Mononuclear cell (primary cell): ENCODE measurements around the gene SULT1A3. TPM values are rescaled to one million over a fixed set of nuclear protein-coding genes. Genes with fewer than 3 reads are reported as not detected.
A peak's percentile ranks its signal among the peaks of the same experiment; 100 is the strongest.
"Not testable (repeated sequence)": the region's sequence is repeated elsewhere in the genome, so short reads cannot be mapped to it uniquely, and the experiment has no call there.

ENCODE experiments used
- H3K27me3 ChIP-seq: 2 replicates; pipeline ENCODE4 v1.6.0; 2011; ENCODE audit warnings: low read length, control low read depth; ENCODE audit not compliant: insufficient read depth
- H3K4me1 ChIP-seq: 2 replicates; pipeline ENCODE4 v1.5.1; 2011; ENCODE audit warnings: mild to moderate bottlenecking, low read length, control low read depth; ENCODE audit not compliant: insufficient read depth
- H3K4me3 ChIP-seq: 2 replicates; pipeline ENCODE4 v1.5.1; 2011; ENCODE audit warnings: mild to moderate bottlenecking, low read length, moderate library complexity
- H3K9me3 ChIP-seq: 2 replicates; pipeline ENCODE4 v1.5.1; 2011; ENCODE audit warnings: low read depth, mild to moderate bottlenecking, control low read depth, low read length
- total RNA-seq: library from RNA; depleted of rRNA; stranded (reverse); fragments of >200 nt; gene quantifications from one replicate; pipeline ENCODE4 v1.2.3, GENCODE V29; 2012

The SULT1A3 gene
- total RNA-seq = 3.8 TPM

DNA sequence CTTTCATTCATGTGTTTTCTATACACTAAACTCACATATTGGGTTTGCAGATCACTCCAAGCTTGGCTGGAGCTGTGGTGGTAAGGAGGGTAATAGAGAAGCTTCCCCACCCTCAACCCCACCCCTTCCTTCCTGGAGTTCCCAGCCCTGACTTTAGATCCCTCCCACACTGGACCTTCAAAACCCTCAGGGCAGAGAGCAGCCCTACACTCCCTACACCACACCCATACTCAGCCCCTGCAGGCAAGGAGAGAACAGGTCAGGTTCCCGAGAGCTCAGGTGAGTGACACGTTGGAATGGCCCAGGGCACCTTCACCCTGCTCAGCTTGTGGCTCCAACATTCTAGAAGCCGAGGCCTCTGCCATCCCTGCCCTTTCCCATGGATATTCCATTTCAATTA lies at the start of gene SULT1A3:
Gene SULT1A3 (plus strand): TSS at position 207 of the 400 bp plus-strand sequence. CDS start 1,474 bp downstream, outside the sequence.
- H3K27me3 ChIP-seq, H3K9me3 ChIP-seq, H3K4me3 ChIP-seq, H3K4me1 ChIP-seq: not testable (repeated sequence)

DNA sequence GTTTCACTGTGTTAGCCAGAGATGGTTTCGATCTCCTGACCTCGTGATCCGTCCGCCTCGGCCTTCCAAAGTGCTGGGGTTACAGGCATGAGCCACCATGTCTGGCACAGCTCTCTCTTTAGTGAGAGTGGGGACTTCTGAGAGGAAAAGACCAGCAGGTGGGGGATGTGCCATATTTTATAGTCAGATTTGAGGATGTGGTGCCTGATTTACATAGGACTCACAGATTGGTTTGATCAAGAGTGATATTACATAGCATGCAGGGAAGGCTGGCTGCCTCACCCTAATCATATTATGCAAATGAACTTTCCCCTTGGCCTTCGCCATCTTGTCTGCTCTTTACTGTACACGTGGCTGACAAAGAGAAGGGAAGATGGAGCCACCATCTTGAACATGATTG lies 48.0 kb upstream of the SULT1A3 start:
- no peaks in the 10 kb centered on the region for H3K9me3 ChIP-seq
- no peaks in the 10 kb centered on the region for H3K27me3 ChIP-seq
- no peak overlapping the region for H3K4me3 ChIP-seq
- peaks cover 39% of the 10 kb centered on the region for H3K4me1 ChIP-seq

DNA sequence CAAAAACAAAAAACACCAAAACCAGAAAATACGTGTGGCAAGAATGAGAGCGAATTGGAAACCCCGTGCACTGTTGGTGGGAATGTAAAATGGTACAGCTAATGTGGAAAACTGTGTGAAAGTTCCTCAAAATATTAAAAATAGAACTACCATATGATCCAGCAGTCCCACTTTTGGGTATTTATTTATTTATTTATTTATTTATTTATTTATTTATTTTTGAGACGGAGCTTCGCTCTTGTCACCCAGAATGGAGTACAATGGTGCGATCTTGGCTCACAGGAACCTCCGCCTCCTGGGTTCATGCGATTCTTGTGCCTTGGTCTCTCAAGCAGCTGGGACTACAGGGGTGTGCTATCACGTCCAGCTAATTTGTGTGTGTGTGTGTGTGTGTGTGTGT lies 46.5 kb upstream of the SULT1A3 start:
- H3K4me3 ChIP-seq = no peak overlapping the region
- no peaks in the 10 kb centered on the region for H3K27me3 ChIP-seq
- H3K4me1 ChIP-seq = peaks cover 29% of the 10 kb centered on the region
- H3K9me3 ChIP-seq = no peaks in the 10 kb centered on the region

DNA sequence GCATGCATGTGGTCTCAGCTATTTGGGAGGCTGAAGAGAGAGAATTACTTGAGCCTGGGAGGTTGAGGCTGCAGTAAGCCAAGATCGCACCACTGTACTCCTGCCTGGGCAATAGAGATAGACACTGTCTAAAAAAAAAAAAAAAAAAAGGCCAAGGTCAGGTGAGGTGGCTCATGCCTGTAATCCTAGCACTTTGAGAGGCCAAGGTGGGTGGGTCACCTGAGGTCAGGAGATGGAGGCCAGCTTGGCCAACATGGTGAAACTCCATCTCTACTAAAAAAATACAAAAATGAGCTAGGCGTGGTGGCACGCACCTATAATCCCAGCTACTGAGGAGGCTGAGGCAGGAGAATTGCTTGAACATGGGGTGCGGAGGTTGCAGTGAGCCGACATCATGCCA lies 43.9 kb upstream of the SULT1A3 start:
- H3K4me1 ChIP-seq = peaks cover 5% of the 10 kb centered on the region
- no peak overlapping the region for H3K4me3 ChIP-seq
- no peaks in the 10 kb centered on the region for H3K27me3 ChIP-seq
- H3K9me3 ChIP-seq = no peaks in the 10 kb centered on the region

DNA sequence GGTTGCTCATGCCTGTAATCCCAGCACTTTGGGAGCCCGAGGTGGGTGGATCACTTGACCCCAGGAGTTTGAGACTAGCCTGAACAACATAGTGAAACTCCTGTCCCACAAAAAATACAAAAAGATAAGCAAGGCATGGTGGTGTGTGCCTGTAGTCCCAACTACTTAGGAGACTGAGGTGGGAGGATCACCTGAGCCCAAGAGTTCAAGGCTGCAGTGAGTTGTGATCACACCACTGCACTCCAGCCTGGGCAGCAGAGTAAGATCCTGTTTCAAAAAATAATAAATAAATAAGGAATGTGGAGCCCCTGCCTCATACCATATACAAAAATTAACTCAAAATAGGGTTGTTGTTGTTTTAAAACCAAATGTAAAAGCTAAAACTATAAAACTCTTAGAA lies 41.8 kb upstream of the SULT1A3 start:
- Histone ChIP-seq H3K27me3 (no peaks in the 10 kb centered on the region), H3K9me3 (no peaks in the 10 kb centered on the region), H3K4me1 (no peaks in the 10 kb centered on the region), H3K4me3 (no peak overlapping the region)

DNA sequence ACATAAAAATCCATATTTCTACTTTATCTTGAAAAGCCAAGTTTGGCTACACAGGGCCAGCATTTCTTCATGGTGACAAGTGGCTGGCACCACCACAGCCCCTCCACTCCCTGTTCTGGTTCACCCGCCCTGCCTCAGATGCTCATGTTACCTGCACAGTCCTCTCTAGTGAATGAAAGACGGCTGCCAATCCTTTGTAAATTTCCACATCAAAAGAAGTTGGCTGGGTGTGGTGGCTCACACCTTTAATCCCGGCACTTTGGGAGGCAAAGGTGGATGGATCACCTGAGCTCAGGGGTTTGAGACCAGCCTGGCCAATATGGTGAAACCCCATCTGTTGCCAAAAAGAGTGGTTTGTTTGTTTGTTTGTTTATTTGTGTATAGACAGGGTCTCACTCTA lies 35.5 kb upstream of the SULT1A3 start:
- H3K27me3 ChIP-seq = no peaks in the 10 kb centered on the region
- H3K4me3 ChIP-seq = no peak overlapping the region
- no peaks in the 10 kb centered on the region for H3K9me3 ChIP-seq
- peaks cover 32% of the 10 kb centered on the region for H3K4me1 ChIP-seq

DNA sequence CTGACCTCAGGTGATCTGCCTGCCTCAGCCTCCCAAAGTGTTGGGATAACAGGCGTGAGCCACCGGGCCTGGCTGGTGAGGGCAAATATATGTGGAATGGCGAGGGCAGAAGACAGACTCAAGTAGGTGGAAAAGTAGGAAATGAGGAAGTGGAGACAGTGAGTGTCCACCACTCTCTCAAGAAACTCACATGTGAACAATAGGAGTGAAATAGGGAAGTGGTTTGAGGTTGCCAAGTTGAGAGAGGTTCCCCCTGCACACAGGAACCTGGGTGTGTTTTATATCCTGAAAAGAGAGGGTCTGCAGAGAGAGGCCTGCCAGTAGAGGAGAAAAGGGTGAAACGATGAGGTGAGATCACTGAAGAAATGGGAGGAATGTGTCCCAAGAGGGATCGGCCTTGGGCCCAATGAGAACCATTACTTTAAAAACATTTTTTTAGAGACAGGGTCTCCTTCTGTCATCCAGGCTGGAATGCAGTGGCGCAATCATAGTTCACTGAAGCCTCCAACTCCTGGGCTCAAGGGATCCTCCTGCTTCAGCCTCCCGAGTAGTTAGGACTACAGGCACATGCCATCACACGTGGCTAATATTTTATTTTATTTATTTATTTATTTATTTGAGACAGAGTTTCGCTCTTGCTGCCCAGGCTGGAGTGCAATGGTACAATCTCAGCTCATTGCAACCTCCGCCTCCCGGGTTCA lies 32.7 kb upstream of the SULT1A3 start:
- no peaks in the 10 kb centered on the region for H3K9me3 ChIP-seq
- H3K4me3 ChIP-seq = no peak overlapping the region
- no peaks in the 10 kb centered on the region for H3K27me3 ChIP-seq
- peaks cover 37% of the 10 kb centered on the region for H3K4me1 ChIP-seq

DNA sequence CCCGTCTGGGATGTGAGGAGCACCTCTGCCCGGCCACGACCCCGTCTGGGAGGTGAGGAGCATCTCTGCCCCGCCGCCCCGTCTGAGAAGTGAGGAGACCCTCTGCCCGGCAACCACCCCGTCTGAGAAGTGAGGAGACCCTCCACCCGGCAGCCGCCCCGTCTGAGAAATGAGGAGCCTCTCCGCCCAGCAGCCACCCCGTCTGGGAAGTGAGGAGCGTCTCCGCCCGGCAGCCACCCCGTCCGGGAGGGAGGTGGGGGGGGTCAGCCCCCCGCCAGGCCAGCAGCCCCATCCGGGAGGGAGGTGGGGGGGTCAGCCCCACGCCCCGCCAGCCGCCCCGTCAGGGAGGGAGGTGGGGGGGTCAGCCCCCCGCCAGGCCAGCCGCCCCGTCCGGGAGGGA lies 30.3 kb upstream of the SULT1A3 start:
- H3K27me3 ChIP-seq, H3K4me3 ChIP-seq: not testable (repeated sequence)
- peaks cover 37% of the 10 kb centered on the region for H3K4me1 ChIP-seq

DNA sequence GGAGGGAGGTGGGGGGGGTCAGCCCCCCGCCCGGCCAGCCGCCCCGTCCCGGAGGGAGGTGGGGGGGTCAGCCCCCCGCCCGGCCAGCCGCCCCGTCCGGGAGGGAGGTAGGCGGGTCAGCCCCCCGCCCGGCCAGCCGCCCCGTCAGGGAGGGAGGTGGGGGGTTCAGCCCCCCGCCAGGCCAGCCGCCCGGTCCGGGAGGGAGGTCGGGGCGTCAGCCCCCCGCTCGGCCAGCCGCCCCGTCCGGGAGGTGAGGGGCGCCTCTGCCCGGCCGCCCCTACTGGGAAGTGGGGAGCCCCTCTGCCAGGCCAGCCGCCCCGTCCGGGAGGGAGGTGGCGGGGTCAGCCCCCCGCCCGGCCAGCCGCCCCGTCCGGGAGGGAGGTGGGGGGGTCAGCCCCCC lies 29.6 kb upstream of the SULT1A3 start:
- H3K27me3 ChIP-seq, H3K9me3 ChIP-seq, H3K4me3 ChIP-seq: not testable (repeated sequence)
- peaks cover 36% of the 10 kb centered on the region for H3K4me1 ChIP-seq

More for the DNA sequence above, 30.3 kb upstream of the SULT1A3 start:
- not testable (repeated sequence) for H3K9me3 ChIP-seq

DNA sequence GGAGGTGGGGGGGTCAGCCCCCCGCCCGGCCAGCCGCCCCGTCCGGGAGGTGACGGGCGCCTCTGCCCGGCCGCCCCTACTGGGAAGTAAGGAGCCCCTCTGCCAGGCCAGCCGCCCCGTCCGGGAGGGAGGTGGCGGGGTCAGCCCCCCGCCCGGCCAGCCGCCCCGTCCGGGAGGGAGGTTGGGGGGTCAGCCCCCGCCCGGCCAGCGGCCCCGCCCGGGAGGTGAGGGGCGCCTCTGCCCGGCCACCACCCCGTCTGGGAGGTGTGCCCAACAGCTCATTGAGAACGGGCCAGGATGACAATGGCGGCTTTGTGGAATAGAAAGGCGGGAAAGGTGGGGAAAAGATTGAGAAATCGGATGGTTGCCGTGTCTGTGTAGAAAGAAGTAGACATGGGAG lies 28.9 kb upstream of the SULT1A3 start:
- not testable (repeated sequence) for H3K9me3 ChIP-seq, H3K4me3 ChIP-seq, H3K27me3 ChIP-seq
- peaks cover 29% of the 10 kb centered on the region for H3K4me1 ChIP-seq

DNA sequence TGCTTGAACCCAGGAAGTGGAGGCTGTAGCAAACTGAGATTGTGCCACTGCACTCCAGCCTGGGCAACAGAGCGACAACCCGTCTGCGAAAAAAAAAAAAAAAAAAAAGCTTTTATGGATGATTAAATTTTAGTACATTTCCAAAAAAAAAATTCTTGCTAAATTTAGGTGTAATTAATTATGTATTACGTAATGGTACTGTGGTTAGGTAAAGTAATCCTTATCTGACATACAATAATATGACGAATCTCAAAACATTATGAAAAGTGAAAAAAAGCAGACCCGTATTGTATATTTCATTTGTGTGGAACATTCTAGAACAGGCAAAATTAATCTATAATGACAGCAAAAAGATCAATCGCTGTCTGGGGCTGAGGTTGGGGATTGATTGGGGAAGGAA lies 26.0 kb upstream of the SULT1A3 start:
- H3K27me3 ChIP-seq = no peaks in the 10 kb centered on the region
- H3K9me3 ChIP-seq = no peaks in the 10 kb centered on the region
- H3K4me3 ChIP-seq = no peak overlapping the region
- peaks cover 19% of the 10 kb centered on the region for H3K4me1 ChIP-seq

DNA sequence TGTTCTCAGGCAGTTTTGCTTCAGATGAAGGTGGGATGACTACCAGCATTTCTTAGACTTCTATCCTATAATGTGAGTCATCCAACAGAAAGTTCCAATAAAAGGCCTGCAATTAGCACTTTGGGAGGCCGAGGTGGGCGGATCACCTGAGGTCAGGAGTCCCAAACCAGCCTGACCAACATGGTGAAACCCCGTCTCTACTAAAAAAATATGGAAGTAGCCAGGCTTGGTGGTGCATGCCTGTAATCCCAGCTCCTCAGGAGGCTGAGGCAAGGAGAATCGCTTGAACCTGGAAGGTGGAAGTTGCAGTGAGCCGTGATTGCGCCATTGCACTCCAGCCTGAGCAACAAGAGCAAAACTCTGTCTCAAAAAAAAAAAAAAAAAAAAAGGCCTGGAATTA lies 22.2 kb upstream of the SULT1A3 start:
- H3K4me1 ChIP-seq = peaks cover 14% of the 10 kb centered on the region
- H3K9me3 ChIP-seq, H3K27me3 ChIP-seq, H3K4me3 ChIP-seq: not testable (repeated sequence)

DNA sequence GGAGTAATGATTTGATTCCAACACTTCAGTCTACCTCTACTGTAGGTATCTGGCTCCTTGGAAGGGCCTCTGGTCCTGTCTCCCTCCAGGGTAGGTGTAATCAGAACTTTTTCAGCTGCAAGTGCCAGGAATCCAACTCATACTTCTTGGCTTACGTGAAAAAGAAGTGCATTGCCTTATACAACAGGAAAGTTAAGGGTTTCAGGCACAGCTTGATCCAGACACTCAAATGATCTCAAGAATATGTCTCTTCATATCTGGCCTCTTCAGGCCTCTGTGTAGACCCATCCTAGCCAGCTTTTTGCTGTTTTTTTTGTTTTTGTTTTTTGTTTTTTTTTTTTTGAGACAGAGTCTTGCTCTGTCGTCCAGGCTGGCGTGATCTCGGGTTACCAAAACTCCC lies 19.9 kb upstream of the SULT1A3 start:
- no peaks in the 10 kb centered on the region for H3K27me3 ChIP-seq
- H3K4me3 ChIP-seq = no peak overlapping the region
- H3K9me3 ChIP-seq = no peaks in the 10 kb centered on the region
- H3K4me1 ChIP-seq = peaks cover 25% of the 10 kb centered on the region

DNA sequence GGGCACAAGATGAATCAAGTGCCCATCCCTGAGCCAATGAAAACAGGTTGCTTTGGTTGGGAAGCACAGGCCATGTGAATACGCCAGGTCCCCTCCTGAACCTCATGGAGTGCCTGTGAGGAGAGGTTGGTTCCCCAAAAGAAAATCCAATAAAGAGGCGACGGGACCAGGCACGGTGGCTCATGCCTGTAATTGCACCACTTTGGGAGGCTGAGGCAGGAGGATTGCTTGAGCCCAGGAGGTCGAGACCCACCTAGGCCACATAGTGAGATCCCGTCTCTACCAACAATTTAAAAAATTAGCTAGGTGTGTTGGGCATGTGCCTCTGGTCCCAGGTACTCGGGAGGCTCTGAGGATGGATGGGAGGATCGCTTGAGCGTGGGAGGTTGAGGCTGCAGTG lies 19.1 kb upstream of the SULT1A3 start:
- Histone ChIP-seq H3K27me3 (no peaks in the 10 kb centered on the region), H3K4me1 (peaks cover 26% of the 10 kb centered on the region), H3K9me3 (no peaks in the 10 kb centered on the region), H3K4me3 (no peak overlapping the region)

DNA sequence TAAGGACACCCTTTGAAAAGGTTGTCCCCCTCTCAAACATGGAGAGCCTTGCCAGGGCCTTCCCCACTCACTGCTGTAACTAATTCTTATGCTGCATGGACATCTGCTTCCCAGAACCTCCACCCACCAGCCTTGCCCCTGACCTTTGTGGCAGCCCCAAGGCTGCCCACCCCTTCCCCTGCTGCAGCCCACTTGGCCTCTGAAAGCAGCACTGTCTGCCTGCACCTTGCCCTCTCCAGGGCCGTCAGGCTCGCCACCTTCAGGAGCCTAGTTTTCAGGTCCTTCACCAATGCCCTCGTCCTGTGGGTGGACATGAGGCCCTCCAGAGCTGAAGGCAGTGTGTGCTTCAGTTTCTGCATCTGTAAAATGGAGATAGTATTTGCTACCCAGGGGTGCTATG lies 18.3 kb upstream of the SULT1A3 start:
- Histone ChIP-seq H3K4me3 (no peak overlapping the region), H3K9me3 (no peaks in the 10 kb centered on the region), H3K27me3 (no peaks in the 10 kb centered on the region), H3K4me1 (peaks cover 35% of the 10 kb centered on the region)

DNA sequence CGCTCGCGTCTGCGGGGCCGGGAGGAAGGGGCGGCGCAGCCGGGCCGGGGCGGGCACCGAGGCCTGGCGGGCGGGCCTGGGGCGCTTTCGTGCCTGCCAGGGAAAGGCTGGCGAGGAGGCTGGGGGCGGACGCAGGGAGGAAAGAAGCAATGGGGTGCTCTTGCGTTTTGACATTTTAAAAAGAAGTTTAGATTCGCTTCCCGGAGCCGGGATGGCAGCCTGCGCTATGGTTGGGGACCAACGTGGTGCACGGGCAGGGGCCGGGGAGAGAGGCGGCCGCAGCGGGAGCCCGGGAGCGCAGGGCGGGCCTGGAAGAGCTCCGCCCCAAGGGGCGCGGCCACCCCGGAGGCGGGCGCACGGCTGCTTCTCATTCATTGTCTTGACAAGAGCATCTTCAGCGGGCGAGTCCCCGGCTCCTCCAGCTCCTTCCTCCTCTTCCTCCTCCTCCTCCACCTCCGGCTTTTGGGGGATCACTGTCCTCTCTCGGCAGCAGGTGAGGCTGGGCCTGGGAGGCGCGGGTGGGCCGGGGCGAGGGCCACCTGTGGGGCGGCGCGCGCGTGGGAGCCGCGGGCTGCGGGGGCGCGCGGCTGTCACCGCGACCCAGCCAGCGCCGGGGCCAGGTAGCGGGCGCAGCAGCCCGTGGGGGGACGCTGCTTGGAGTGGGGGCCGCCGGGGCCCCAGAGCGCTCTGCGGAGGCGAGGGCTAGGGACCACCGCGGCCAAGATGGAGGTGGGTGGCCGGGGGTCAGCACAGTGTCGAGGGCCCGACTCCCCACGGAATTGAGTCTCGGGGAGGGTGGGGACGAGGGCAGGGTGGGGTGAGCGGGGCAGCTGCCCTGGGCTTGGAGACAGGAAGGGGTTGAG lies 15.6 kb upstream of the SULT1A3 start, which contains the start of gene CORO1A:
Gene CORO1A (plus strand): TSS at position 370 of the 863 bp plus-strand sequence. CDS start 1,608 bp downstream, outside the sequence.
- Histone ChIP-seq H3K9me3 (no peaks in the 10 kb centered on the region), H3K4me1 (peaks cover 47% of the 10 kb centered on the region), H3K4me3 (peak within 1 kb of the TSS; percentile 94), H3K27me3 (no peaks in the 10 kb centered on the region)
